ENCODE results near the gene TAS2R60.
"Not testable (repeated sequence)": the region's sequence is repeated elsewhere in the genome, so short reads cannot be mapped to it uniquely, and the experiment has no call there.

Gene TAS2R60

GRCh38 chr7:143411976-143412708 lies 31.1 kb upstream of the TAS2R60 start:
- DNase-seq (ENCODE audit: low spot score): no peak

DNA sequence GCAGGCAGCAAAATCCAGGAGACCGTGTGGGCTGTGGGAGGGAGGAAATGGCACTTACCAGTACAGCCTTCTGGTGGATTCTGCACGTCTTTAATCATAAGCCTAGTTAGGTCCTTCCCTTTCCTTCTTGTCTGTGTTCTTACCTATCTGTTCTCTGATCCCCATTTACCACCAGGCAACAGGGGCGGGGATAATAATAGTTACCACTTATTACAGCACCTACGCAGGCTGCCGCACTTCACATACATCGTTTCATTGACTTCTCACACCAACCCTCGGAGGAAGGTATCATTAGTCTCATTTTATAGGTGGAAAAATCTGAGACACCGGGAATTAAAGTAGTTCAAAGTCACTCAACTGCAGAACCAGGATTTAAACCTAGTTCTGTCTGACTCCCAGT lies 30.1 kb upstream of the TAS2R60 start:
- DNase-seq (ENCODE audit: low spot score): no peak

- not testable (repeated sequence) for DNase-seq (ENCODE audit: low spot score)
Observed at GRCh38 chr7:143415209-143415608, 28.0 kb upstream of the TAS2R60 start.

- DNase-seq (ENCODE audit: low spot score): no peak
Observed at GRCh38 chr7:143415742-143416397, 27.4 kb upstream of the TAS2R60 start.

DNA sequence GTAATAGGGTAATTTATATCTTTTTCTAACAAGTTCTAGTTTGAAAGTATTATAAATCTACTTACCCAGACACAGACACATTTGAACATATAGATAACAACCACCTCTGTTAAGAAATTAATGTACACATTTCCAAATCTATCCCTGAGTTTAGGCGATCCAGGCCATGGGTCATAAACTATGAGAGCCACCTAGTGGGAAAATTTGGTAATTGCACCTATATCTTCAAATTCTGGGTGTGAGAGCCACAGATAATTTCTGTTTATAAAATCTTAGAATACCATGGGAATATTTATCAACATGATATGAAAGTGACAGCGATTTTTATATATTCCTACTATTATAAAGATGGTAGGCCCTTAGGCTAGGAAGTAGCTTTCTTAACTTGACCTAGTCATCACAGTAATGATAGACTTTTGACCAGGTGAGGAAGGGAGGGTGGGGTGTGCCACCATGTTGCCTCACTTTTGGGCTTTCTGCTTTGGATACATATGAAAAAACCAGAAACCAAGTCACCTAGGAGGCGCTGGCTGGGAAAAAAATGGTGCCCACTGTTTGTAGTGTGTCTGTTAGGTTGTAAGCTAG lies 26.6 kb upstream of the TAS2R60 start:
- DNase-seq (ENCODE audit: low spot score): peak; percentile 68

- DNase-seq (ENCODE audit: low spot score): no peak
Observed at GRCh38 chr7:143417734-143418383, 25.4 kb upstream of the TAS2R60 start.

GRCh38 chr7:143418681-143419458 lies 24.4 kb upstream of the TAS2R60 start:
- no peak for DNase-seq (ENCODE audit: low spot score)

DNA sequence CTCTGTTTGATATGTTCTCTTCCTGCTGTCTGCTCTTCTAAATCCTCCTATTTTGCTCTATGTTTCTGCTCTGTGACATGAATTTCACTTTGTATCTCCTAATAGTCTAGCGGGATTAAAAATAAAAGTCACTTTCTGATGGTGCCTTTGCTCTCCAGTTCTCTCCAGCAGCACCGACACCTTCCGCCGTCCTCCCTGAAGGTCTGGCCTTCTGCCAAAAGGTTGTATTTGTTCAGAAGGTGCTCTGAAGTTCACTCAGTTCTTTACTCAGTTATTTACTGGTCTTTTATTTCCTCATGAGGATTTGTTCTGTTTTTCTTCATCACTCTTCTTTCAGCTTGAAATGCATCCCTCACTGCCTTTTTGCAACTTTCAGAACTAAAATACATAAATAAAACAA lies 23.4 kb upstream of the TAS2R60 start:
- DNase-seq (ENCODE audit: low spot score): no peak

- DNase-seq (ENCODE audit: low spot score): not testable (repeated sequence)
Observed at GRCh38 chr7:143420624-143421023, 22.6 kb upstream of the TAS2R60 start.

- DNase-seq (ENCODE audit: low spot score): no peak
Observed at GRCh38 chr7:143422033-143422432, 21.2 kb upstream of the TAS2R60 start.

DNA sequence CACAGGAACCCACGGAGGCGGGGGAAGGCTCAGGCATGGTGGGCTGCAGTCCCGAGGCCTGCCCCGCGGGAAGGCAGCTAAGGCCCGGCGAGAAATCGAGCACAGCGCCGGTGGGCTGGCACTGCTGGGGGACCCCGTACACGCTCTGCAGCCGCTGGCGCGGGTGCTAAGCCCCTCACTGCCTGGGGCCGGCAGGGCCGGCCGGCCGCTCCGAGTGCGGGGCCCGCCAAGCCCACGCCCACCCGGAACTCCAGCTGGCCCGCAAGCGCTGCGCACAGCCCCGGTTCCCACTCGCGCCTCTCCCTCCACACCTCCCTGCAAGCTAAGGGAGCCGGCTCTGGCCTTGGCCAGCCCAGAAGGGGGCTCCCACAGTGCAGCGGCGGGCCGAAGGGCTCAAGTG lies 18.8 kb upstream of the TAS2R60 start:
- DNase-seq (ENCODE audit: low spot score): not testable (repeated sequence)

GRCh38 chr7:143426479-143427142 lies 16.6 kb upstream of the TAS2R60 start:
- DNase-seq (ENCODE audit: low spot score): no peak

DNA sequence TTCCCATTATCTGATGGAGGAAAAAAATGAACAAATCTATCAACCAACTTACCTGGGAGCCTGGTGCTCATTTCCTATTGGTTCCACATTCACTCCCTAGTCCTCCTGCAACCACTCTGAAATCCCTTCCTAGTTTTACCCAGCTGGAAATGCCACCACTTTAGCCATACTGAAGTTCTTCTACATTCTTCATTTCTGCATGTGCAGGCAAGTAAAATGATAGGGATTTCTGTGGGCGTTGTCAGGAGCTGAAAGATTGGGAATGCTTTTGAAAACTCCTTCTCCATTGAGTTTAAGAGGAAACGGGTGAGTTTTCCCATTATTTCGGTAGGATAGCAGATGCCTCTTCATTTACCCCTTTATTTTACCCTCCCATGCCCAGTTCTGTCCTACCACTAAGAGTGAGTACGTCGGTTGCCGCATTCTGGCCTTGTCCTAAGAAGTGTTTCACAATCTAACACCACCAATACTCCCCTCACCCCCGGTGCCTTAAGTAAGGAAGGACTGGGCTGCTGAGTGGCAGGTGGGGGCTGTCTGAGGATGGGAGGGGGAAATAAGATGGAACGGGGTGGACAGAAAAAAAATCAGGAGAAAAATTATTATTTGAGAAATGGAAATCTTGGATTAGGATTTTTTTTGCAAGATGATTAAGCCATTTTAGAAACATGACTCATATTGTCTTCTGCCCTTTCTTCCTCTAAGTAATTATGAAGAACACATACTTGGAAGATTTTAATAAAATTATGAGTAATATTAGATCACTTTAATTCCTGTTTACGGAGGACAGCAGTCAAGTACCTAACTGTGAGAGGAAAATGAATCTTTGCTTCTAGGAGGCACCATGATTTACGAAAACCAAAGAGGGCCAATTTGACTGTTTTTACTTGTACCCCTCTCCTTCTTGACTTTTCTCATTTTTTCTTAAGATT lies 13.2 kb upstream of the TAS2R60 start:
- no peak for DNase-seq (ENCODE audit: low spot score)

GRCh38 chr7:143431109-143431508 lies 12.1 kb upstream of the TAS2R60 start:
- DNase-seq (ENCODE audit: low spot score): no peak

GRCh38 chr7:143433759-143434158 lies 9.5 kb upstream of the TAS2R60 start:
- no peak for DNase-seq (ENCODE audit: low spot score)

DNA sequence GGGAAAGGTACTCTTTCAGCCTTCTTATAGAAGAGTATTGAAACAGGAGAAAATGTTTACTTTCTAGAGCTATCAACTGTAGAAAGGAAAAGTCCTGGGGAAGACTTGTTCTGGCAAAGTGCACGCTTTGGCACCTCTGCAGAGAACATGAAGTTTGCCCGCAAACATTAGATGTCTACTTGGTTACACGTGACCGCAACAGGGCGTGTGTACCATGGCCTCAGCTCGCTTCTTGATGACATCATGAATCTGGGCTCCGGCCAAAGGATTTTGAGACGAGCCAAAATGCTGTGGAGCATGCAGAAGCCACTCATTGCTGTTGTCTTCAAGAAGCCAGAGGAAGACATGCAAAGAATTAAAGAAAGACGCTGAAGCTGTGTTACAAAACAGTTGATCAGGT lies 8.6 kb upstream of the TAS2R60 start:
- no peak for DNase-seq (ENCODE audit: low spot score)

GRCh38 chr7:143435266-143435665 lies 8.0 kb upstream of the TAS2R60 start:
- DNase-seq (ENCODE audit: low spot score): no peak

DNA sequence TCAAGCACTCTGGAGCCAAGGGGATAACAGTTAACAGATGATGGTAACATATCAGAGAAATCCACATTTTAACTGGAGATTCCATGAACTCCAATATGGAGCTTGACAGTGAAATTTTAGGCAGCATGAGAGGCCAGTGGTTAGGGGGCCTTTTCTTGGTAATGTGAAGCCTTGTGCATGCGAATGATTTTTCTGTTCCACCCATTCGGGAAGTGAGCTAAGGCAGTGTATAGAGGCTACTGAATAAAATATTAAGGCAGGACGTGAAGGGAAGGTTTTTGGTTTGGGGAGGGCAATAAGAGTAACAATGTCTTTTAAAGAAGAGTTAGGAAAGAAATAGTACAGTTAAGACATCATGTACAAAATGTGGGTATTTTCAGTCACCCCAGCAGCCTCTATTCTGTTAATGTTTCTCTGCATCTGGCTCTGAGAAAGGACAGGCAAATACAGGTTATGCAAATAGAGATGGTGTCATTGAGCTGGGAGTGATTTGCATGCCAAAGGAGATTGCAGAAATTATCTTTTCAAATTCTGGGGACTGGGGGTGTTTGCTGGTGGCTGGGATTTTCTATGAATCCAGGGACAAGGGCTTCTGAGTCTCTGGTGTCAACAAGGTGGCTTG lies 6.8 kb upstream of the TAS2R60 start:
- DNase-seq (ENCODE audit: low spot score): peak; percentile 24

DNA sequence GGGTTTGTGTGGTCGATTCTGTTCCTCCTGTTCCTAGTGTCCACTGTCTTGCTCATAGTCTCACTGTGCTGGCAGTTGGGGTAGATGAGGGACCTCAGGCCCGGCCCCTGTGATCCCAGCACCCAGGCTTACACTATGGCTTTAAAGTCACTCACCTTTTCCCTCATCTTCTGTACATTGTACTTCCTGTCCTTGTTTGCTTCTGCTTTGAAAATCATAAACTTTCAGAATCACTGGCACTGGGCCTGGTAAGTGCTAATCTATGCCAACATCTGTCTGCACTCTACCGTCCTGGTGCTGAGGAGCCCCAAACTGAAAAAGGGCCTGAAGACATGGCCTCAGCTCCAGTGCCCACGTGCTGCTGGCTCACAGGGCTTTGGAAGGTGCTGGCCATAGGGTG lies 5.7 kb upstream of the TAS2R60 start:
- no peak for DNase-seq (ENCODE audit: low spot score)

GRCh38 chr7:143439866-143440265 lies 3.4 kb upstream of the TAS2R60 start:
- DNase-seq (ENCODE audit: low spot score): no peak
